GM18502 (cell line): Measurements from ENCODE around the gene MBTPS2.

ENCODE experiments used
- ATAC-seq: cut with Tn5 transposase; IDR thresholded peaks from one replicate; pipeline ENCODE4 v1.9.1; 2021; ENCODE audit warnings: mild to moderate bottlenecking; ENCODE audit not compliant: unreplicated experiment, poor library complexity

The MBTPS2 gene

DNA sequence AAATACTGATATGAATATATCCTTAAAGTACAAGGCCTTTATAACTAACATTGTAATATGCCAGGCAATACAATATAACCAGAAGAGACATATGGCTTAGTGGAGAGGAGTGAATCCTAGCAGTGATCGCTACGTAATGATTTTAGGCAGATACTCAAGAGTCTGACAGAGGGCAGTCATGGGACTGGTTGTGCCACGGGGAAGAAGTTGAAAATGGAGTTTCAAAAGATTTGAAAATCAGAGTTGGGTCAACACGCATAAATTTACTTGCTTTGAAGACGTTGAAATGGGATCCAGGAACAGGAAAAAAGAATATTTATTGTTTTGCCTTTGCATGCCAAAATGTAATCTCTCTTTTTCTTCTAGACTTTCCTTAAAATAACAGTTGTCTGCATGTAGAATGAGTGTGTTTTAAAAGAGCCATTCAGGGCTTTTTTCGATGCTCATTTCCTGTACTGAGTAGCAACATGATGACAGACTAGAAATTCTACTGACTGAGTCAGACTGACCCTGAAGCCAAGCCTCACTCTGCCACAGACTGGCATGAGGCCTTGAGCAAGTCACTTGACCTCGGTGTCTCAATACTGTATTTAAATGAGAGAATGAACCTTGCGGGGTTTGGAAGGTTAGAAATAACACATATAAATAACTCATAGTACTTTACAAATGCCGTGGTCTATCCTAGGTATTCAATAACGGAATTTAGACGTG lies 93.0 kb downstream of the MBTPS2 start:
- no peak for ATAC-seq

GRCh38 chrX:21933077-21933476 lies 93.7 kb downstream of the MBTPS2 start:
- ATAC-seq: no peak

GRCh38 chrX:21934414-21934813 lies 95.0 kb downstream of the MBTPS2 start:
- no peak for ATAC-seq
